Glutamatergic neuron (in vitro differentiated cells): ENCODE data around the gene SLC49A4. TPM values are rescaled to one million over a fixed set of nuclear protein-coding genes. Genes with fewer than 3 reads are reported as not detected.

Experiments
- DNase-seq: peaks from one replicate; pipeline ENCODE4 v3.0.0; 2022
- H3K27ac Mint-ChIP-seq: one replicate; pipeline ENCODE4 v1.8.0; 2020; ENCODE audit warnings: mild to moderate bottlenecking, mixed read lengths, inconsistent platforms; ENCODE audit not compliant: unreplicated experiment
- H3K27me3 Mint-ChIP-seq: one replicate; pipeline ENCODE4 v1.8.0; 2020; ENCODE audit warnings: mild to moderate bottlenecking, moderate library complexity, mixed read lengths, inconsistent platforms; ENCODE audit not compliant: unreplicated experiment
- H3K36me3 Mint-ChIP-seq: one replicate; pipeline ENCODE4 v1.8.0; 2020; ENCODE audit warnings: mild to moderate bottlenecking, mixed read lengths, inconsistent platforms; ENCODE audit not compliant: unreplicated experiment
- H3K4me1 Mint-ChIP-seq: one replicate; pipeline ENCODE4 v1.8.0; 2020; ENCODE audit warnings: mild to moderate bottlenecking, low read depth, mixed read lengths, inconsistent platforms; ENCODE audit not compliant: unreplicated experiment
- H3K4me3 Mint-ChIP-seq: one replicate; pipeline ENCODE4 v1.8.0; 2020; ENCODE audit warnings: mild to moderate bottlenecking, mixed read lengths, inconsistent platforms; ENCODE audit not compliant: unreplicated experiment
- H3K9me3 Mint-ChIP-seq: one replicate; pipeline ENCODE4 v1.8.0; 2020; ENCODE audit warnings: mild to moderate bottlenecking, moderate library complexity, mixed read lengths, inconsistent platforms; ENCODE audit not compliant: unreplicated experiment
- CTCF ChIP-seq: fragments of 200-600 bp; sonication (generic); IDR thresholded peaks from one replicate; pipeline ENCODE4 v1.5.0; 2021; ENCODE audit not compliant: partially characterized antibody, unreplicated experiment
- total RNA-seq: library from RNA; stranded (reverse); fragmentation: NEBNext Ultra II Directional; extraction: Animal tissue kit (Norgen Biotek cat#: 25700); gene quantifications from one replicate; pipeline ENCODE4 v1.2.1, GENCODE V29; 2021; ENCODE audit not compliant: unreplicated experiment

Gene SLC49A4
- total RNA-seq, 1 donor from 2014 or later = 8.6 TPM

- no peak for DNase-seq
- Mint-ChIP-seq H3K36me3 (no peaks in the 10 kb centered on the region), H3K4me1 (peaks cover 30% of the 10 kb centered on the region), H3K9me3 (peaks cover 3% of the 10 kb centered on the region), H3K27me3 (no peaks in the 10 kb centered on the region), H3K4me3 (no peak overlapping the region), H3K27ac (no peak overlapping the region)
- TF ChIP-seq CTCF = no peak
Observed at GRCh38 chr3:122882361-122882947, 87.6 kb downstream of the SLC49A4 start.

GRCh38 chr3:122886251-122886650 lies 91.4 kb downstream of the SLC49A4 start:
- H3K27ac Mint-ChIP-seq = no peak overlapping the region
- H3K4me3 Mint-ChIP-seq = no peak overlapping the region

GRCh38 chr3:122886946-122887345 lies 92.1 kb downstream of the SLC49A4 start:
- Mint-ChIP-seq H3K9me3 (no peaks in the 10 kb centered on the region), H3K4me1 (peaks cover 28% of the 10 kb centered on the region), H3K36me3 (no peaks in the 10 kb centered on the region), H3K27ac (no peak overlapping the region), H3K4me3 (no peak overlapping the region), H3K27me3 (no peaks in the 10 kb centered on the region)
- TF ChIP-seq CTCF = no peak
- no peak for DNase-seq

More at GRCh38 chr3:122886251-122886650, 91.4 kb downstream of the SLC49A4 start:
- H3K36me3 Mint-ChIP-seq = no peaks in the 10 kb centered on the region
- no peaks in the 10 kb centered on the region for H3K27me3 Mint-ChIP-seq
- no peak for TF ChIP-seq CTCF
- no peak for DNase-seq
- no peaks in the 10 kb centered on the region for H3K9me3 Mint-ChIP-seq
- H3K4me1 Mint-ChIP-seq = peaks cover 29% of the 10 kb centered on the region

DNA sequence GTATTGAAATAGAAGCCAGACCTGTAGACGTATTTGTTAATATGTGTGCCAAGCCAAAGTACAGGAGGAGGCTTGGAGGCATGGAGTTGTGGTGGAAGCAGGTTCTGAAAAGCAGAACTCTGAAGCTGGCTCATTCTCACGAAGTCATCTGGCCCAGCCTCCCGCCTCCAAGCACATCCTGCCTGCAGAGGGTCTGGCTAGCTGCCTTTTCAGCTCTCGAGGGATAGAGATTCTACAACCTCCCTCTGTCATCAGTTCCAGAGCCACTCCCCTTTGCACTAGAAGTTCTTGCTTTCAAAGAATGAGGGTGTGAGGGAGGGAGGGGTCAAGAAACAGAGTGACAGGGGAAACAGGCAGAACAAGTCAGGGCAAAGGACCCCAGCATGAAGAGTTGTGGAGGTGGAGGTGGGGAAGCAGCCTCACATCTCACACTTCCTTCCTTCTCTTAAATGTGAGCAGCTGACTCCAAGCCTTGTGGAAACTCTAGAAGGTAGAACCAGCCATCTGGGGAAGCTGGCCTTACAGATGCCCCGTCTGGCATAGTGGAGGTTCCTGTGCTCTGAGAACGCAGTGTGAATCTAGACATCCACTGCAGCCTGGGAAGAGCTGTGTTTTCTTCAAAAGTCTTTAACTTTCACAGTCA lies 95.3 kb downstream of the SLC49A4 start:
- Mint-ChIP-seq H3K4me1 (peaks cover 49% of the 10 kb centered on the region), H3K9me3 (no peaks in the 10 kb centered on the region), H3K27ac (peak overlapping the region; percentile 62), H3K4me3 (no peak overlapping the region), H3K27me3 (no peaks in the 10 kb centered on the region), H3K36me3 (no peaks in the 10 kb centered on the region)
- DNase-seq = no peak
- no peak for TF ChIP-seq CTCF

GRCh38 chr3:122890720-122891220 lies 95.9 kb downstream of the SLC49A4 start:
- no peak for TF ChIP-seq CTCF
- Mint-ChIP-seq H3K9me3 (peaks cover 2% of the 10 kb centered on the region), H3K36me3 (no peaks in the 10 kb centered on the region), H3K27ac (peak overlapping the region; percentile 50), H3K4me1 (peaks cover 55% of the 10 kb centered on the region), H3K4me3 (peak overlapping the region; percentile 17), H3K27me3 (no peaks in the 10 kb centered on the region)
- DNase-seq = no peak
